ENCODE measurements around the gene CD6. TPM values are rescaled to one million over a fixed set of nuclear protein-coding genes. Genes with fewer than 3 reads are reported as not detected.

The CD6 gene
- total and polyA plus RNA-seq, 3 experiments from 2014 or later = 156 to 233 (median 229) TPM

- Histone ChIP-seq H3K27ac (ENCODE audit: low read depth, low read length) (no peak overlapping the region), H3K4me1 (ENCODE audit: insufficient read depth, low read length) (peaks cover 50% of the 10 kb centered on the region), H3K36me3 (ENCODE audit: insufficient read depth, low read length) (peaks cover 42% of the 10 kb centered on the region), H3K27me3 (ENCODE audit: insufficient read depth, low read length, poor library complexity, severe bottlenecking) (no peaks in the 10 kb centered on the region), H3K9me3 (ENCODE audit: low read length) (no peaks in the 10 kb centered on the region), H3K4me3 (ENCODE audit: low read length) (no peak overlapping the region)
- POLR2A ChIA-PET = no interaction called here
- H3K27ac Mint-ChIP-seq = peak overlapping the region in 5 of 8 donors; percentile 5 to 63 (median 39)
- H3K9me3 Mint-ChIP-seq = no peaks in the 10 kb centered on the region
- H3K27me3 Mint-ChIP-seq = no peaks in the 10 kb centered on the region
- no peak for DNase-seq
- peak overlapping the region in 1 of 7 donors; percentile 35 for H3K4me3 Mint-ChIP-seq
- peaks cover 33 to 60% (median 39%) of the 10 kb centered on the region in 3 donors for H3K4me1 Mint-ChIP-seq
- CTCF ChIA-PET = no interaction called here
- H3K36me3 Mint-ChIP-seq = peaks cover 8 to 90% (median 18%) of the 10 kb centered on the region in 3 donors
Observed at GRCh38 chr11:61007956-61008896, 36.7 kb downstream of the CD6 start.

DNA sequence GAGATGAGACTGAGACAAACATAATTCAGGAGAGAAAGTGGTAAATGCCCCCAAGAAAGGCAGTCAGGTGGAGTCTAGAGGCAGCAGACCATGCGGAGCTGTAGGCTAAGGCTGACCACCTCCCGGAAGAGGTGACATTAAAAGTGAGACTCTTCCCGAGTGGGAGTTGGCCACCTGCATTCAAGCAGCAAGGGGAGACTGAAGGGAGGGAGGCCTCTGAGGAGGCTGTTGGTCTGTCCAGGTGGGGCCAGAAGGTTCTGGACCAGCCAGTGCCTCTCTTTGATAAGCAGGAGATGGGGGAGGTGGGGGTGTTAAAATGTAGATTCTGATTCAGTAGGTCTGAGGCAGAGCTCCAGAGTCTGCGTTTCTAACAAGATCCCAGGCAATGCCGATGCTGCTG, 37.5 kb downstream of the CD6 start:
- Histone ChIP-seq H3K27ac (ENCODE audit: low read depth, low read length) (no peak overlapping the region), H3K4me3 (ENCODE audit: low read length) (no peak overlapping the region), H3K27me3 (ENCODE audit: insufficient read depth, low read length, poor library complexity, severe bottlenecking) (no peaks in the 10 kb centered on the region), H3K4me1 (ENCODE audit: insufficient read depth, low read length) (peaks cover 42% of the 10 kb centered on the region), H3K9me3 (ENCODE audit: low read length) (no peaks in the 10 kb centered on the region), H3K36me3 (ENCODE audit: insufficient read depth, low read length) (peaks cover 46% of the 10 kb centered on the region)
- DNase-seq = no peak
- H3K27me3 Mint-ChIP-seq = no peaks in the 10 kb centered on the region
- H3K27ac Mint-ChIP-seq = peak overlapping the region in 5 of 8 donors; percentile 5 to 70 (median 39)
- ChIA-PET CTCF (no interaction called here), POLR2A (no interaction called here)
- peaks cover 8 to 90% (median 19%) of the 10 kb centered on the region in 3 donors for H3K36me3 Mint-ChIP-seq
- H3K4me1 Mint-ChIP-seq = peaks cover 29 to 53% (median 35%) of the 10 kb centered on the region in 3 donors
- no peaks in the 10 kb centered on the region for H3K9me3 Mint-ChIP-seq
- H3K4me3 Mint-ChIP-seq = peak overlapping the region in 1 of 7 donors; percentile 35

DNA sequence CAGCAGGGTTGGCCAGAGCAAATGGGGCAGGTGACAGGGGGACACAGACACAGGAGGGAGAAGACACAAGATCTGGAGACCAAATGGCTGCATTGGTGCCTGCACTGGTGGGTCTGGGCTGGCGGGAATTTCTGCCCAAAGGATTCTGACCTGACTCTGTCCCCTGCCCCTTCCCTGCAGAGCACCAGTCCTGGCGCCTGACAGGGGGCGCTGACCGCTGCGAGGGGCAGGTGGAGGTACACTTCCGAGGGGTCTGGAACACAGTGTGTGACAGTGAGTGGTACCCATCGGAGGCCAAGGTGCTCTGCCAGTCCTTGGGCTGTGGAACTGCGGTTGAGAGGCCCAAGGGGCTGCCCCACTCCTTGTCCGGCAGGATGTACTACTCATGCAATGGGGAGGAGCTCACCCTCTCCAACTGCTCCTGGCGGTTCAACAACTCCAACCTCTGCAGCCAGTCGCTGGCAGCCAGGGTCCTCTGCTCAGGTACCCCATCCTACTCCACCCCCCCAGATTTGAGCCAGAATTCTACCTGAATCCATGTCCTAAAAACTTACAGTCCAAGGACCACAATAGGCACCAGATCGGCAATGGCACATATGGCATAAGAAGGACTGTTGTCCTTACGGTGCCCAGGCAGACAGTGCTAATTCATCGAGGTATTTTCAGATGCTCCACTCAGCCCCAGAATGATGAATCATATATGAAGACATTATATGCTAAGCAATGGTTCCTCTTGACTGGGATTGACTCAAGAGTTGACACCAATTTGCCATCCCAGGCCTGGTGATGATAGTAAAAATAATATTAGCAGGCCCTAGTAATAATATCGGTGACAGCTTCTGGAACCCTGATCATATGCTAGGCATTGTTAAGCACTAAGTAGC, 38.2 kb downstream of the CD6 start:
- Histone ChIP-seq H3K27ac (ENCODE audit: low read depth, low read length) (no peak overlapping the region), H3K4me3 (ENCODE audit: low read length) (no peak overlapping the region), H3K36me3 (ENCODE audit: insufficient read depth, low read length) (peaks cover 47% of the 10 kb centered on the region), H3K4me1 (ENCODE audit: insufficient read depth, low read length) (peaks cover 36% of the 10 kb centered on the region), H3K27me3 (ENCODE audit: insufficient read depth, low read length, poor library complexity, severe bottlenecking) (no peaks in the 10 kb centered on the region), H3K9me3 (ENCODE audit: low read length) (no peaks in the 10 kb centered on the region)
- peak overlapping the region in 6 of 8 donors; percentile 38 to 88 (median 74) for H3K27ac Mint-ChIP-seq
- CTCF ChIA-PET = interaction anchor here (0.7 kb wide), 1 partner anchor 64 kb away, joined by 3 read pairs; no protein-coding TSS in a partner anchor
- H3K36me3 Mint-ChIP-seq = peaks cover 8 to 89% (median 19%) of the 10 kb centered on the region in 3 donors
- peaks cover 22 to 47% (median 28%) of the 10 kb centered on the region in 3 donors for H3K4me1 Mint-ChIP-seq
- POLR2A ChIA-PET = interaction anchor here (0.8 kb wide), 1 partner anchor 24 kb away, joined by 3 read pairs; no protein-coding TSS in a partner anchor
- H3K27me3 Mint-ChIP-seq = no peaks in the 10 kb centered on the region
- no peak for DNase-seq
- H3K4me3 Mint-ChIP-seq = no peak overlapping the region
- H3K9me3 Mint-ChIP-seq = no peaks in the 10 kb centered on the region

DNA sequence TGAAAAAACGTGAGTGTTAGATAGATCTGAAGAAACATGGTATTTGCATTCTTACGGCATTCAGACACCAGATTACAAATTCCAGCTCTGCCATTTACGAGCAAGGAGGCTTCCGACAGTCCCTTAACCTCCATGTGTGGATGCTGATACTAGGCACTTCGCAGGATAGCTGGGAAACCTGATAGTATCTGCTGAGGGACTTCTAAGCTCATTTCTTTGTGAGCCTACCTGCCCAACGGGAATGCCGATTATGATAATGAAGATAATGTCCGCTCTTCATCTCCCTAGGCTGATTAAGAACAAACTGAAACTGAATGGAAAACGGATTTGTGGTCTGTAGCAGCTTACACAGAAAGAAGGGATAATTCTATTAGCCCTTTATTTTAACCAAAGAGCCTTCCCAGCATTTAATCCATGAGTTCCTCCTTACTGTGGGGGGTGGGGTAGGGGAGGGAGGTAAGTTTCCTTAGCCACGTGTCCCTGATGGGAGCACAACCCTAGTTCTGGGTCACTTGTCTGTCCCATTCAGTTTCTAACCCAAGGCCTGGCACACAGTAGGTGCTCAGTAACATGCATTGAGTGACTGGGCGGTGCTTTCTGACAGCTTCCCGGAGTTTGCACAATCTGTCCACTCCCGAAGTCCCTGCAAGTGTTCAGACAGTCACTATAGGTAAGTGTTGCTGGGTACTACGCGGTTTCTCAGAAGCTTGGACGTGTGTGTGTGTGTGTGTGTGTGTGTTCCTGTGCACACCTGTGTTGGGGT, 39.2 kb downstream of the CD6 start:
- Histone ChIP-seq H3K4me1 (ENCODE audit: insufficient read depth, low read length) (peaks cover 27% of the 10 kb centered on the region), H3K9me3 (ENCODE audit: low read length) (no peaks in the 10 kb centered on the region), H3K27me3 (ENCODE audit: insufficient read depth, low read length, poor library complexity, severe bottlenecking) (no peaks in the 10 kb centered on the region), H3K27ac (ENCODE audit: low read depth, low read length) (no peak overlapping the region), H3K36me3 (ENCODE audit: insufficient read depth, low read length) (peaks cover 52% of the 10 kb centered on the region), H3K4me3 (ENCODE audit: low read length) (no peak overlapping the region)
- CTCF ChIA-PET = interaction anchor here (0.7 to 1.2 kb wide), 2 partner anchors 65 to 118 kb away, joined by 3 read pairs; no protein-coding TSS in a partner anchor
- H3K4me1 Mint-ChIP-seq = peaks cover 15 to 38% (median 20%) of the 10 kb centered on the region in 3 donors
- POLR2A ChIA-PET = interaction anchor here (0.8 kb wide), 1 partner anchor 25 kb away, joined by 3 read pairs; no protein-coding TSS in a partner anchor
- H3K27me3 Mint-ChIP-seq = no peaks in the 10 kb centered on the region
- H3K36me3 Mint-ChIP-seq = peaks cover 11 to 91% (median 21%) of the 10 kb centered on the region in 3 donors
- no peak overlapping the region for H3K4me3 Mint-ChIP-seq
- peak overlapping the region in 4 of 8 donors; percentile 6 to 66 (median 18) for H3K27ac Mint-ChIP-seq
- H3K9me3 Mint-ChIP-seq = no peaks in the 10 kb centered on the region
- DNase-seq = no peak

GRCh38 chr11:61011229-61011870, 39.9 kb downstream of the CD6 start:
- H3K9me3 ChIP-seq (ENCODE audit: low read length) = no peaks in the 10 kb centered on the region
- ChIA-PET CTCF (interaction anchor here (1.2 to 1.7 kb wide), 2 partner anchors 10 to 117 kb away, joined by 3 to 4 read pairs; no protein-coding TSS in a partner anchor), POLR2A (no interaction called here)
- H3K4me1 ChIP-seq (ENCODE audit: insufficient read depth, low read length) = peaks cover 21% of the 10 kb centered on the region
- peaks cover 17 to 94% (median 25%) of the 10 kb centered on the region in 3 donors for H3K36me3 Mint-ChIP-seq
- no peaks in the 10 kb centered on the region for H3K9me3 Mint-ChIP-seq
- H3K4me1 Mint-ChIP-seq = peaks cover 11 to 32% (median 16%) of the 10 kb centered on the region in 3 donors
- no peak overlapping the region for H3K27ac ChIP-seq (ENCODE audit: low read depth, low read length)
- no peak overlapping the region for H3K4me3 Mint-ChIP-seq
- H3K4me3 ChIP-seq (ENCODE audit: low read length) = no peak overlapping the region
- peak overlapping the region in 4 of 8 donors; percentile 23 to 68 (median 36) for H3K27ac Mint-ChIP-seq
- H3K27me3 ChIP-seq (ENCODE audit: insufficient read depth, low read length, poor library complexity, severe bottlenecking) = no peaks in the 10 kb centered on the region
- no peak for DNase-seq
- no peaks in the 10 kb centered on the region for H3K27me3 Mint-ChIP-seq
- H3K36me3 ChIP-seq (ENCODE audit: insufficient read depth, low read length) = peaks cover 59% of the 10 kb centered on the region

DNA sequence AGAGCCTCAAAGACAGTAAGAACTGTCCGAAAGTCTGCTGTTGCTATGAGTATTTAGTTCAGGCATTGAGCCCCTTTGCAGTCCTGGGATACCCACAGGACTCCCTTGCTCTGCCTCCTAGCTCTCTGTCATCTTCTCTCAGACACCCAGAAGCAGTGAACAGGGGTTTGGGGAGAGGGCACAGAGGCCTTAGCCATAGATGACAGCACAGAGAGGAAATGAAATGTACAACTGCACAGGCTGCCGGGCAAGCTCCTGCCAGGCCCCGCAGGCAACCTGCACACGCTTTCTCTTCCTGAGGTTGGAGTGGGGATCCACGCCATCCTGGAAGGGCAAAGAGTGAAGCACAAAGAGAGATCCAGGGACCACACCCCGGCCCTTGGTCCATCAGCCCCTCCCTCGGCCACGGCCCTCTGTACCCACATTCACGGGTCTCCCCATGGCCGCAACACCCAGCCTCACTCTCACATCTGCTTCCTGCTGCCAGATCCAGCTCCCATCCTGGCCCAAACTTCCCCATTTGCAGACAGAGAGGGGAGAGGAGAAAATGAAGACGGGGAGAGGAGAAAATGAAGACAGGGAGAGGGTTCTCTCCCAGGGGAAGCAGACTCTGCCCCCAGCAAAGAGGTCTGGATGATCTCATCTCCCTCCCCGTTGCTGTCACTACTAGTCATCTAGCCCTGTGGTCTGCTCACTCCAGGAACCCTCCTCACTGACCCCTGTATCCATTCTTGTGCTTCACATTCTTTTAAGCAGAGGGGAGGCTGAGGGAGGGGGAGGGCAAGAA, 40.7 kb downstream of the CD6 start:
- peaks cover 14% of the 10 kb centered on the region for H3K4me1 ChIP-seq (ENCODE audit: insufficient read depth, low read length)
- H3K4me3 ChIP-seq (ENCODE audit: low read length) = no peak overlapping the region
- Mint-ChIP-seq H3K27ac (peak overlapping the region in 7 of 8 donors; percentile 35 to 68 (median 47)), H3K4me3 (no peak overlapping the region), H3K4me1 (peaks cover 6 to 26% (median 11%) of the 10 kb centered on the region in 3 donors), H3K9me3 (no peaks in the 10 kb centered on the region), H3K27me3 (no peaks in the 10 kb centered on the region), H3K36me3 (peaks cover 17 to 94% (median 23%) of the 10 kb centered on the region in 3 donors)
- ChIA-PET CTCF (interaction anchor here (1.1 to 1.7 kb wide), 3 partner anchors 9 to 116 kb away, joined by 3 to 4 read pairs (median 3); no protein-coding TSS in a partner anchor), POLR2A (no interaction called here)
- DNase-seq = no peak
- H3K27me3 ChIP-seq (ENCODE audit: insufficient read depth, low read length, poor library complexity, severe bottlenecking) = no peaks in the 10 kb centered on the region
- peaks cover 66% of the 10 kb centered on the region for H3K36me3 ChIP-seq (ENCODE audit: insufficient read depth, low read length)
- no peaks in the 10 kb centered on the region for H3K9me3 ChIP-seq (ENCODE audit: low read length)
- H3K27ac ChIP-seq (ENCODE audit: low read depth, low read length) = no peak overlapping the region
